ENCODE data around the gene GFOD1. TPM values are rescaled to one million over a fixed set of nuclear protein-coding genes. Genes with fewer than 3 reads are reported as not detected.

The GFOD1 gene
- total RNA-seq, 2 experiments from 2014 or later: 22.6 to 35.0 TPM

- POLR2A ChIA-PET: no interaction called here
These were observed 73.4 kb downstream of the GFOD1 start for GRCh38 chr6:13413900-13414555.

GRCh38 chr6:13413466-13413862 is 73.9 kb downstream of the GFOD1 start:
- Histone ChIP-seq H2AFZ (ENCODE audit: low read length) (no peak overlapping the region), H3K4me1 (ENCODE audit: insufficient read depth, low read length, poor library complexity, severe bottlenecking) (no peaks in the 10 kb centered on the region), H3K79me2 (ENCODE audit: insufficient read depth, low read depth, low read length) (no peaks in the 10 kb centered on the region), H3K9me2 (ENCODE audit: insufficient read depth, low read length) (no peaks in the 10 kb centered on the region), H3K36me3 (ENCODE audit: insufficient read depth, low read length) (peaks cover 18% of the 10 kb centered on the region), H4K20me1 (ENCODE audit: insufficient read depth, low read length) (no peaks in the 10 kb centered on the region), H3K4me3 (ENCODE audit: low read depth, low read length, poor library complexity, severe bottlenecking) (no peak overlapping the region), H3K9me3 (ENCODE audit: low read length) (no peaks in the 10 kb centered on the region), H3K4me2 (ENCODE audit: low read length) (no peak overlapping the region), H3K27ac (ENCODE audit: low read depth, low read length, poor library complexity, severe bottlenecking) (no peak overlapping the region)
- ChIA-PET CTCF (ENCODE audit: unreplicated experiment) (no interaction called here), POLR2A (interaction anchor here (1.4 kb wide), 1 partner anchor 17 kb away, joined by 4 read pairs; no protein-coding TSS in a partner anchor)
- intact Hi-C loops (cut with micrococcal nuclease; ENCODE audit: unreplicated experiment): no loop called here
- no peak for DNase-seq (ENCODE audit: low spot score)
- BruUV-seq (replicated peaks): no TSS peak
- TF ChIP-seq CTCF (conservative IDR thresholded peaks at IDR 0.05; ENCODE audit: low read length) (no peak), EZH2phosphoT487 (IDR thresholded peaks at IDR 0.05; ENCODE audit: borderline replicate concordance, low read depth, low read length) (no peak)

More at GRCh38 chr6:13413900-13414555, 73.4 kb downstream of the GFOD1 start:
- H3K9me3 ChIP-seq (ENCODE audit: low read length): no peaks in the 10 kb centered on the region
- H3K9me2 ChIP-seq (ENCODE audit: insufficient read depth, low read length): no peaks in the 10 kb centered on the region
- no peak overlapping the region for H3K4me3 ChIP-seq (ENCODE audit: low read depth, low read length, poor library complexity, severe bottlenecking)
- no peak overlapping the region for H2AFZ ChIP-seq (ENCODE audit: low read length)
- no peak overlapping the region for H3K4me2 ChIP-seq (ENCODE audit: low read length)
- DNase-seq (ENCODE audit: low spot score): no peak
- H3K79me2 ChIP-seq (ENCODE audit: insufficient read depth, low read depth, low read length): no peaks in the 10 kb centered on the region
- intact Hi-C loops (cut with micrococcal nuclease; ENCODE audit: unreplicated experiment): no loop called here
- no peaks in the 10 kb centered on the region for H4K20me1 ChIP-seq (ENCODE audit: insufficient read depth, low read length)
- no peak overlapping the region for H3K27ac ChIP-seq (ENCODE audit: low read depth, low read length, poor library complexity, severe bottlenecking)
- no TSS peak for BruUV-seq (replicated peaks)
- CTCF ChIA-PET (ENCODE audit: unreplicated experiment): no interaction called here
- no peaks in the 10 kb centered on the region for H3K4me1 ChIP-seq (ENCODE audit: insufficient read depth, low read length, poor library complexity, severe bottlenecking)
- H3K36me3 ChIP-seq (ENCODE audit: insufficient read depth, low read length): peaks cover 18% of the 10 kb centered on the region
- no peak for TF ChIP-seq EZH2phosphoT487 (IDR thresholded peaks at IDR 0.05; ENCODE audit: borderline replicate concordance, low read depth, low read length)
- no peak for TF ChIP-seq CTCF (conservative IDR thresholded peaks at IDR 0.05; ENCODE audit: low read length)

Measured in OCI-LY7 (cell line).